Hematopoietic multipotent progenitor cell treated with erythropoietin and hydrocortisone succinate and interleukin-3 and kit ligand, for 6 days (in vitro differentiated cells): ENCODE measurements around the gene AR.
A peak's percentile ranks its signal among the peaks of the same experiment; 100 is the strongest.

Experiments
- DNase-seq: peaks from one replicate; pipeline ENCODE4 v3.0.0-alpha.2; 2015

Gene AR, protein sequence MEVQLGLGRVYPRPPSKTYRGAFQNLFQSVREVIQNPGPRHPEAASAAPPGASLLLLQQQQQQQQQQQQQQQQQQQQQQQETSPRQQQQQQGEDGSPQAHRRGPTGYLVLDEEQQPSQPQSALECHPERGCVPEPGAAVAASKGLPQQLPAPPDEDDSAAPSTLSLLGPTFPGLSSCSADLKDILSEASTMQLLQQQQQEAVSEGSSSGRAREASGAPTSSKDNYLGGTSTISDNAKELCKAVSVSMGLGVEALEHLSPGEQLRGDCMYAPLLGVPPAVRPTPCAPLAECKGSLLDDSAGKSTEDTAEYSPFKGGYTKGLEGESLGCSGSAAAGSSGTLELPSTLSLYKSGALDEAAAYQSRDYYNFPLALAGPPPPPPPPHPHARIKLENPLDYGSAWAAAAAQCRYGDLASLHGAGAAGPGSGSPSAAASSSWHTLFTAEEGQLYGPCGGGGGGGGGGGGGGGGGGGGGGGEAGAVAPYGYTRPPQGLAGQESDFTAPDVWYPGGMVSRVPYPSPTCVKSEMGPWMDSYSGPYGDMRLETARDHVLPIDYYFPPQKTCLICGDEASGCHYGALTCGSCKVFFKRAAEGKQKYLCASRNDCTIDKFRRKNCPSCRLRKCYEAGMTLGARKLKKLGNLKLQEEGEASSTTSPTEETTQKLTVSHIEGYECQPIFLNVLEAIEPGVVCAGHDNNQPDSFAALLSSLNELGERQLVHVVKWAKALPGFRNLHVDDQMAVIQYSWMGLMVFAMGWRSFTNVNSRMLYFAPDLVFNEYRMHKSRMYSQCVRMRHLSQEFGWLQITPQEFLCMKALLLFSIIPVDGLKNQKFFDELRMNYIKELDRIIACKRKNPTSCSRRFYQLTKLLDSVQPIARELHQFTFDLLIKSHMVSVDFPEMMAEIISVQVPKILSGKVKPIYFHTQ

GRCh38 chrX:67543818-67544217, at the start of gene AR:
TSS of gene AR (plus strand) at chrX:67544021. CDS start at chrX:67545147, 1,126 bp downstream.
- peak; percentile 8 for DNase-seq

- no peak for DNase-seq
Observed at GRCh38 chrX:67500617-67501016, 43.2 kb upstream of the AR start.

- no peak for DNase-seq
Observed at GRCh38 chrX:67503004-67503403, 40.8 kb upstream of the AR start.

DNA sequence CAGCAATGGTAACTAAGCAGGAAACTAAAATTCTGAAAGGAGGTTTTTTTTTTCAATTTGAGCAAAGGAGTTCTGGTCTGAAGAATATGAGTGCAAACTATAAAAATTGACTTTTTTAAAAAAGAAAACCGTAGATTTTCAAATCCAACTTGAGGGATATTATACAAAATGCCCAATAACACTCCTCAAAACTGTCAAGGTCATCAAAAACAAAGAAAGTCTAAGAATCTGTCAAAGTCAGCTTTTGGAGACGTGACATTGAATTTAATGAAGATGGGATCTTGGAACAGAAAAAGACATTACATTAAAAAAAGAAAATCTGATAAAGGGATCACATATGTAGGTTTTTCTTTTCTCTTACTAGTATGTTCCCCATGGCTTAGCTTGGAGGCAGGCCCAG, 40.4 kb upstream of the AR start:
- no peak for DNase-seq

DNA sequence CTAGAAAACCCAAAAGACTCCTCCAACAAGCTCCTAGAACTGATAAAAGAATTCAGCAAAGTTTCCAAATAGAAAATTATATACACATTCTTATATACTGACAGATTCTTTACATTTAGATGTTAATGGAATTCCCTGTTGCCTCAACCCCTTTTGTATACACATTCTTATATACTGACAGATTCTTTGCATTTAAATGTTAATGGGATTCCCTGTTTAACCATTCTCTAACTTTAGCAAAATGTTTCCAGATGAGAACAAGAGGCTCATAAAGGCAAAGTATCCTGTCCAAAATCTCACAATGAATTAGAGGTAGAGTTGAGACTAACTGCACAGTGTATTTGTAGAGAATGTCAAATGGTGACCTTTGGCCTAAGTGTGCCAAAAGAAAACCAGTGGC, 23.1 kb upstream of the AR start:
- no peak for DNase-seq

- DNase-seq: peak; percentile 2
Observed at GRCh38 chrX:67523002-67523681, 20.7 kb upstream of the AR start.

- DNase-seq: no peak
Observed at GRCh38 chrX:67523932-67524331, 19.9 kb upstream of the AR start.

GRCh38 chrX:67524428-67524827, 19.4 kb upstream of the AR start:
- no peak for DNase-seq

GRCh38 chrX:67524950-67525691, 18.7 kb upstream of the AR start:
- no peak for DNase-seq

- DNase-seq: no peak
Observed at GRCh38 chrX:67536564-67536963, 7.3 kb upstream of the AR start.

- no peak for DNase-seq
Observed at GRCh38 chrX:67538383-67538782, 5.4 kb upstream of the AR start.

DNA sequence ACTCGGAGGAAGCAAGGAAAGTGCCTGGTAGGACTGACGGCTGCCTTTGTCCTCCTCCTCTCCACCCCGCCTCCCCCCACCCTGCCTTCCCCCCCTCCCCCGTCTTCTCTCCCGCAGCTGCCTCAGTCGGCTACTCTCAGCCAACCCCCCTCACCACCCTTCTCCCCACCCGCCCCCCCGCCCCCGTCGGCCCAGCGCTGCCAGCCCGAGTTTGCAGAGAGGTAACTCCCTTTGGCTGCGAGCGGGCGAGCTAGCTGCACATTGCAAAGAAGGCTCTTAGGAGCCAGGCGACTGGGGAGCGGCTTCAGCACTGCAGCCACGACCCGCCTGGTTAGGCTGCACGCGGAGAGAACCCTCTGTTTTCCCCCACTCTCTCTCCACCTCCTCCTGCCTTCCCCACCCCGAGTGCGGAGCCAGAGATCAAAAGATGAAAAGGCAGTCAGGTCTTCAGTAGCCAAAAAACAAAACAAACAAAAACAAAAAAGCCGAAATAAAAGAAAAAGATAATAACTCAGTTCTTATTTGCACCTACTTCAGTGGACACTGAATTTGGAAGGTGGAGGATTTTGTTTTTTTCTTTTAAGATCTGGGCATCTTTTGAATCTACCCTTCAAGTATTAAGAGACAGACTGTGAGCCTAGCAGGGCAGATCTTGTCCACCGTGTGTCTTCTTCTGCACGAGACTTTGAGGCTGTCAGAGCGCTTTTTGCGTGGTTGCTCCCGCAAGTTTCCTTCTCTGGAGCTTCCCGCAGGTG, 637 bp downstream of the AR start:
- peak; percentile 2 for DNase-seq

DNA sequence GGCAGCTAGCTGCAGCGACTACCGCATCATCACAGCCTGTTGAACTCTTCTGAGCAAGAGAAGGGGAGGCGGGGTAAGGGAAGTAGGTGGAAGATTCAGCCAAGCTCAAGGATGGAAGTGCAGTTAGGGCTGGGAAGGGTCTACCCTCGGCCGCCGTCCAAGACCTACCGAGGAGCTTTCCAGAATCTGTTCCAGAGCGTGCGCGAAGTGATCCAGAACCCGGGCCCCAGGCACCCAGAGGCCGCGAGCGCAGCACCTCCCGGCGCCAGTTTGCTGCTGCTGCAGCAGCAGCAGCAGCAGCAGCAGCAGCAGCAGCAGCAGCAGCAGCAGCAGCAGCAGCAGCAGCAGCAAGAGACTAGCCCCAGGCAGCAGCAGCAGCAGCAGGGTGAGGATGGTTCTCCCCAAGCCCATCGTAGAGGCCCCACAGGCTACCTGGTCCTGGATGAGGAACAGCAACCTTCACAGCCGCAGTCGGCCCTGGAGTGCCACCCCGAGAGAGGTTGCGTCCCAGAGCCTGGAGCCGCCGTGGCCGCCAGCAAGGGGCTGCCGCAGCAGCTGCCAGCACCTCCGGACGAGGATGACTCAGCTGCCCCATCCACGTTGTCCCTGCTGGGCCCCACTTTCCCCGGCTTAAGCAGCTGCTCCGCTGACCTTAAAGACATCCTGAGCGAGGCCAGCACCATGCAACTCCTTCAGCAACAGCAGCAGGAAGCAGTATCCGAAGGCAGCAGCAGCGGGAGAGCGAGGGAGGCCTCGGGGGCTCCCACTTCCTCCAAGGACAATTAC, 1.4 kb downstream of the AR start:
- peak; percentile 3 for DNase-seq

DNA sequence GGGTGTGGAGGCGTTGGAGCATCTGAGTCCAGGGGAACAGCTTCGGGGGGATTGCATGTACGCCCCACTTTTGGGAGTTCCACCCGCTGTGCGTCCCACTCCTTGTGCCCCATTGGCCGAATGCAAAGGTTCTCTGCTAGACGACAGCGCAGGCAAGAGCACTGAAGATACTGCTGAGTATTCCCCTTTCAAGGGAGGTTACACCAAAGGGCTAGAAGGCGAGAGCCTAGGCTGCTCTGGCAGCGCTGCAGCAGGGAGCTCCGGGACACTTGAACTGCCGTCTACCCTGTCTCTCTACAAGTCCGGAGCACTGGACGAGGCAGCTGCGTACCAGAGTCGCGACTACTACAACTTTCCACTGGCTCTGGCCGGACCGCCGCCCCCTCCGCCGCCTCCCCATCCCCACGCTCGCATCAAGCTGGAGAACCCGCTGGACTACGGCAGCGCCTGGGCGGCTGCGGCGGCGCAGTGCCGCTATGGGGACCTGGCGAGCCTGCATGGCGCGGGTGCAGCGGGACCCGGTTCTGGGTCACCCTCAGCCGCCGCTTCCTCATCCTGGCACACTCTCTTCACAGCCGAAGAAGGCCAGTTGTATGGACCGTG, 2.2 kb downstream of the AR start:
- DNase-seq: peak; percentile 7

DNA sequence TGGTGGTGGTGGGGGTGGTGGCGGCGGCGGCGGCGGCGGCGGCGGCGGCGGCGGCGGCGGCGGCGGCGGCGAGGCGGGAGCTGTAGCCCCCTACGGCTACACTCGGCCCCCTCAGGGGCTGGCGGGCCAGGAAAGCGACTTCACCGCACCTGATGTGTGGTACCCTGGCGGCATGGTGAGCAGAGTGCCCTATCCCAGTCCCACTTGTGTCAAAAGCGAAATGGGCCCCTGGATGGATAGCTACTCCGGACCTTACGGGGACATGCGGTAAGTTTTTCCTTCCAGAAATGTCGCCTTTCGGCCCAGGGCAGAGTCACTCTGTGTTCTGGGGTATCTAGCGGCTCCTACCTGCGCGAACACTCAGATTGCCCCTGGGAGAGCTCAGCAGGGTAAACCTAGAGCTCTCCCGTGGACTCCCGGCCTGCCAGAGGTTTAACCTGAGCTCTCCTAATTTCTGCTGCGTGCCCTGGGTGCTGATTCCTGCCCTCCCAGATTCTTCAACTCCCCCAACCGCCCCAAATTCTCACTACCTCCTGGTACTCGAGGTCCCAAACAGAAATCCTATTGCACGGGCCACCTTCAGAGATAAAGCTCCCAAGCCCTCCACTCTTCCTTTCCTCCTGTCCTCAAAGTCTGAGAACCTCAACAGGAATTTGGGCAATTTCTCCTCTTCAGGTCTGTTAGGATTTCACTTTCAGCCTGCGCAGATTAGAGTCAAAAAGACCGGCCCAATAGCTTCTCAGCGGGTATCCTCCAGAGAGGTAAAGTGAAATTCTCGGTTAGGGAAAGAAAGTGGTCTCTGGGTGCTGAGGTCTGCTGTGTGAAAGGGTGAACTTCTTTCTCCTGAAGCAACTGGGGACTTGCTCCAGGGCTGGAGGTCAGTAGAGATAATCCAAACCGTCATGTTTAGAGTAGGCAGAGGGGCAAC, 2.9 kb downstream of the AR start:
- DNase-seq: peak; percentile 1

DNA sequence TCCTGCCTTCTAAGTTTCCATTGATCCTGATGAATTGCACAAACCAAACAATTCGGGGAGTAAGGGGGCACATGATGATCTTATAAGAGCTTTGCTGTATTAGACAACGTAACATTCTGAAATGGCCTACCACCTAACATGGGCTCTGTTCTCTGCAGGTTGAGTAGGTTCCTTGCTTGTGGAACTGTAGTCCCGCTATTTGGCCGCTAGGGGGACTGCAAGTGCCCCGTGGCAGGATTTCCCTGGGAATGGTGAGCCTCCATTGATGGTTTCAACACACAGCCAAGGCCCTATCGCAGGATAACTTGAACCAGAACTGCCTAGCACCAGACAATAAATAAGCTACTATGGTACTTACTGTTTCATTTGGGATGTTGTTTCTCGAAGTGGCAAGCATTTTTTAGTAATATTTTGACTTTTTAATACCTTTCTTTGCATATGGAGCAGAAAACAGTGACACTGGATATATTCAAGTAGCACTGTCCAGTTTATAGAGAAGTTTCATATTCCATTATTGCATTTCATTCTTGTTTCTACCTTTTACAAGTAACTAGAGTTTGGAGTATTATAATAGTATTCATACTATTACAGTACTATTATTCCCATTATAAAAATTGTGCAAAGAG, 11.9 kb downstream of the AR start:
- peak; percentile 35 for DNase-seq

DNA sequence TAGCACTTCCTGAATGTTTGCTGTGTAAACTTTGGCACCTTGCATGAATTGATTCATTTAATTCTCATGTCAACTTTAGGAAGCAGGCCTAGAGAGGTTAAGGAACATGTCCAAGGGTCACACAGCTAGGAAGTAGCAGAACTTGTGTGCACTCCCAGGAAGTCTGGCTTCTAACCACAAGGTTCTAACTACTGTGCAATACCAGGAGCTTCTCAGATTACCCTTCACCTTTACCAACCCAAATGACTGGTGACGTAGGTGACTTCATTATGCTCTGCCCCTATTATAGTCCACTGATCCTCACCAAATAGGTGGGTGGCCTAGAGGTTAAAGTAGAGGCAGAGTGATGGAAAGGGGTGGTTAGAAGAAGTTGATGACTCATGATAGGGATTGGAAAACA, 14.4 kb downstream of the AR start:
- no peak for DNase-seq

DNA sequence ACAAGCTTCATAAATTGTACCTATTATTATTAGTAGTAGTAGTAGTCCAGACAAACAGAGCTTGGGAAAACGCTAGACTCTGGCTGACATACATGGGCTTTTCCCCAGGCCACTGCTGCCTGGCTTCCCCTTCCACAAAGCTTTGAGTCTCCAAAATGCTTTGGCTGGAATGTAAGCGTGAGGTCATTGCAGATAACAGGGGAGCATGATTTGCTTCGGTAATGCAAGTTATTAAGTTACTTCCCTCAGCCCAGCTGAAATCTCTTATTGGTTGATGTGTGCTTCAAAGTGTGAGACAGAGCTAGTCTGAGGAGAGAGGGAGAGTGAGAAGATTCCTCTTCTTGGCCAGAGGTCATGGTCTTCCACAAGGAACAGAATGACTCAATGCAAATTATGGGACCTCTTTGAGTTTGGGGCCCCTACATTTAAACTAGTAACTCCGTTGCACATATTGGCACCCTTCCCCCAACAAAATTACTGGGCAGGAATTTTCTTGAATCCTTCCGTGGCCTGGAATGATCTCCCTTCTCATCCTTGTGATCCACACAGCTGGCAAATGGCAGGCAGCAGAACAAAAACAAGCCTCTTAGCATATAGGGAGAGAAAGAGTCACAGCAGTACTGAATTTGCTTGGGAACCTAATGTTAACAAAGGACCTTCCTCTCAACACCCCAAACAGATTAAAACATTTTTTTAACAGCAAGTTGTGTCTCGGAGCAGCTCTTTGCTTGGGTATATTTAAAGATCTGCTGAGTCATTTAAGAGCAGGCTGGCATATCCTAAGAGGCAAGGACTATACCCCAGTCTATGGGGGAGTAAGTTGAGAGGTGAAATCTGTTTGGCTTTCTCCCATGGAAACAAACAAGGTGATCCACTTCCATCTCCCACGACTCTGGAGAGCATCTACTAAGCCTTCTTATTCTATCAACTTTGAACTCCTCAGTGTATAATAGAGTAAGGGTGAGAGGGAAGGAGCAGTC, 19.9 kb downstream of the AR start:
- no peak for DNase-seq
